CD4-positive, CD25-positive, alpha-beta regulatory T cell (primary cell): Measurements from ENCODE around the gene NUAK2. TPM values are rescaled to one million over a fixed set of nuclear protein-coding genes. Genes with fewer than 3 reads are reported as not detected.

Experiments used
- ATAC-seq, 2 donors: fragments of 150-1000 bp; cut with Tn5 transposase; one replicate each; pipeline ENCODE4 v1.10.0; 2021; ENCODE audit warnings: low read depth in 2 of 2, moderate number of reproducible peaks in 2 of 2, moderate library complexity in 1 of 2
- DNase-seq, 3 donors: peaks; one replicate each; pipeline versions ENCODE4 v3.0.0 to v3.0.0-alpha.2; 2012 to 2022; ENCODE audit warnings: mixed read lengths in 1 of 3
- H3K27ac ChIP-seq: one replicate; pipeline ENCODE4 v1.7.0; 2013; ENCODE audit warnings: mild to moderate bottlenecking, low read length; ENCODE audit not compliant: insufficient read depth, poor library complexity, severe bottlenecking
- H3K27me3 ChIP-seq: one replicate; pipeline ENCODE4 v1.7.0; 2013; ENCODE audit warnings: low read length; ENCODE audit not compliant: control insufficient read depth, insufficient read depth
- H3K36me3 ChIP-seq: one replicate; pipeline ENCODE4 v1.7.0; 2013; ENCODE audit warnings: mild to moderate bottlenecking, low read length, moderate library complexity; ENCODE audit not compliant: control insufficient read depth, insufficient read depth
- H3K4me1 ChIP-seq: 2 replicates; pipeline ENCODE4 v1.7.0; 2013; ENCODE audit warnings: mild to moderate bottlenecking, low read length; ENCODE audit not compliant: insufficient read depth, control insufficient read depth, poor library complexity, severe bottlenecking
- H3K4me3 ChIP-seq: one replicate; pipeline ENCODE4 v1.7.0; 2013; ENCODE audit warnings: low read depth, mild to moderate bottlenecking, low read length, moderate library complexity
- H3K9me3 ChIP-seq, 2 experiments: 1 replicate in 1 of 2; 2 replicates in 1 of 2; pipeline ENCODE4 v1.7.0; 2013; ENCODE audit warnings: low read length in 2 of 2, mild to moderate bottlenecking in 1 of 2, moderate library complexity in 1 of 2; ENCODE audit not compliant: control insufficient read depth in 2 of 2
- H3K27ac Mint-ChIP-seq, 3 donors: one replicate each; pipeline ENCODE4 v1.8.0; 2020 to 2022; ENCODE audit warnings: mild to moderate bottlenecking in 3 of 3, mixed read lengths in 3 of 3, moderate library complexity in 2 of 3
- H3K27me3 Mint-ChIP-seq: one replicate; pipeline ENCODE4 v1.8.0; 2022; ENCODE audit warnings: mild to moderate bottlenecking, mixed read lengths
- H3K36me3 Mint-ChIP-seq: one replicate; pipeline ENCODE4 v1.8.0; 2020; ENCODE audit warnings: mixed read lengths
- H3K4me1 Mint-ChIP-seq, 4 donors: one replicate each; pipeline ENCODE4 v1.8.0; 2020 to 2022; ENCODE audit warnings: mixed read lengths in 4 of 4, mild to moderate bottlenecking in 1 of 4
- H3K4me3 Mint-ChIP-seq, 4 donors: one replicate each; pipeline ENCODE4 v1.8.0; 2020 to 2022; ENCODE audit warnings: mild to moderate bottlenecking in 4 of 4, mixed read lengths in 4 of 4, moderate library complexity in 3 of 4
- H3K9me3 Mint-ChIP-seq, 7 donors: one replicate each; pipeline ENCODE4 v1.8.0; 2020 to 2022; ENCODE audit warnings: mixed read lengths in 7 of 7, mild to moderate bottlenecking in 3 of 7, moderate library complexity in 2 of 7
- polyA plus RNA-seq, 4 donors: library from polyadenylated mRNA; unstranded; fragments of 300-500 nt; fragmentation: Illumina TruSeq; gene quantifications; one replicate each; pipeline ENCODE4 v1.2.3, GENCODE V29; 2021
- total RNA-seq: library from RNA; stranded (reverse); gene quantifications from one replicate; pipeline ENCODE4 v1.2.3, GENCODE V29; 2022

NUAK2 gene
- total and polyA plus RNA-seq, 5 donors from 2014 or later = 9.9 to 41.3 (median 18.6) TPM

GRCh38 chr1:205359771-205360565, 38.4 kb upstream of the NUAK2 start:
- no peak for ATAC-seq
- Histone ChIP-seq H3K36me3 (no peaks in the 10 kb centered on the region), H3K27ac (no peak overlapping the region), H3K27me3 (peaks cover 11% of the 10 kb centered on the region), H3K4me1 (no peaks in the 10 kb centered on the region), H3K9me3 (no peaks in the 10 kb centered on the region), H3K4me3 (no peak overlapping the region)
- Mint-ChIP-seq H3K4me1 (no peaks in the 10 kb centered on the region), H3K36me3 (no peaks in the 10 kb centered on the region), H3K4me3 (no peak overlapping the region), H3K27me3 (peaks cover 35% of the 10 kb centered on the region), H3K27ac (no peak overlapping the region), H3K9me3 (no peaks in the 10 kb centered on the region)
- no peak for DNase-seq

GRCh38 chr1:205358579-205358978, 37.0 kb upstream of the NUAK2 start:
- Histone ChIP-seq H3K9me3 (no peaks in the 10 kb centered on the region), H3K36me3 (no peaks in the 10 kb centered on the region), H3K4me3 (no peak overlapping the region), H3K27ac (no peak overlapping the region), H3K27me3 (peaks cover 11% of the 10 kb centered on the region), H3K4me1 (no peaks in the 10 kb centered on the region)
- H3K4me1 Mint-ChIP-seq = peaks cover 0 to 4% (median 1%) of the 10 kb centered on the region in 4 donors
- ATAC-seq (no peak), DNase-seq (no peak)
- H3K36me3 Mint-ChIP-seq = no peaks in the 10 kb centered on the region
- no peak overlapping the region for H3K4me3 Mint-ChIP-seq
- peaks cover 35% of the 10 kb centered on the region for H3K27me3 Mint-ChIP-seq
- H3K27ac Mint-ChIP-seq = no peak overlapping the region
- no peaks in the 10 kb centered on the region for H3K9me3 Mint-ChIP-seq

GRCh38 chr1:205357567-205357966, 36.0 kb upstream of the NUAK2 start:
- Mint-ChIP-seq H3K4me3 (no peak overlapping the region), H3K27ac (peak overlapping the region in 1 of 3 donors; percentile 10), H3K4me1 (peaks cover 0 to 4% (median 1%) of the 10 kb centered on the region in 4 donors), H3K9me3 (no peaks in the 10 kb centered on the region), H3K36me3 (no peaks in the 10 kb centered on the region), H3K27me3 (peaks cover 32% of the 10 kb centered on the region)
- ATAC-seq (no peak), DNase-seq (no peak)
- no peaks in the 10 kb centered on the region for H3K4me1 ChIP-seq
- H3K4me3 ChIP-seq = no peak overlapping the region
- peaks cover 9% of the 10 kb centered on the region for H3K27me3 ChIP-seq
- H3K36me3 ChIP-seq = no peaks in the 10 kb centered on the region
- H3K9me3 ChIP-seq = no peaks in the 10 kb centered on the region
- no peak overlapping the region for H3K27ac ChIP-seq

- Mint-ChIP-seq H3K9me3 (no peaks in the 10 kb centered on the region), H3K36me3 (no peaks in the 10 kb centered on the region), H3K4me3 (no peak within 1 kb of the TSS), H3K4me1 (peaks cover 0 to 4% (median 1%) of the 10 kb centered on the region in 4 donors), H3K27ac (peak within 1 kb of the TSS in 1 of 3 donors; percentile 10), H3K27me3 (peaks cover 28% of the 10 kb centered on the region)
- Histone ChIP-seq H3K4me1 (no peaks in the 10 kb centered on the region), H3K36me3 (no peaks in the 10 kb centered on the region), H3K27me3 (peaks cover 9% of the 10 kb centered on the region), H3K27ac (no peak within 1 kb of the TSS), H3K9me3 (no peaks in the 10 kb centered on the region), H3K4me3 (no peak within 1 kb of the TSS)
- ATAC-seq = no peak
- no peak for DNase-seq
Observed at GRCh38 chr1:205356440-205357139, 35.0 kb upstream of the NUAK2 start, which contains the start of gene KLHDC8A. KLHDC8A (minus strand) TSS chr1:205356922; CDS start chr1:205343604, 13,318 bp downstream.

- no peak for DNase-seq
- Mint-ChIP-seq H3K27me3 (peaks cover 23% of the 10 kb centered on the region), H3K36me3 (no peaks in the 10 kb centered on the region), H3K4me3 (no peak overlapping the region), H3K9me3 (no peaks in the 10 kb centered on the region), H3K27ac (no peak overlapping the region), H3K4me1 (peaks cover 0 to 4% (median 1%) of the 10 kb centered on the region in 4 donors)
- H3K27me3 ChIP-seq = peaks cover 9% of the 10 kb centered on the region
- H3K4me1 ChIP-seq = no peaks in the 10 kb centered on the region
- no peak overlapping the region for H3K27ac ChIP-seq
- no peaks in the 10 kb centered on the region for H3K36me3 ChIP-seq
- H3K9me3 ChIP-seq = no peaks in the 10 kb centered on the region
- ATAC-seq = no peak
- no peak overlapping the region for H3K4me3 ChIP-seq
Observed at GRCh38 chr1:205355075-205355453, 33.5 kb upstream of the NUAK2 start.

- H3K9me3 ChIP-seq = no peaks in the 10 kb centered on the region
- H3K4me1 ChIP-seq = no peaks in the 10 kb centered on the region
- Mint-ChIP-seq H3K4me1 (peaks cover 0 to 4% (median 1%) of the 10 kb centered on the region in 4 donors), H3K9me3 (no peaks in the 10 kb centered on the region), H3K27me3 (peaks cover 18% of the 10 kb centered on the region), H3K4me3 (no peak overlapping the region), H3K27ac (no peak overlapping the region), H3K36me3 (no peaks in the 10 kb centered on the region)
- no peak overlapping the region for H3K4me3 ChIP-seq
- H3K27ac ChIP-seq = no peak overlapping the region
- peak; percentile 42 to 78 (median 63) for DNase-seq
- H3K36me3 ChIP-seq = no peaks in the 10 kb centered on the region
- peaks cover 9% of the 10 kb centered on the region for H3K27me3 ChIP-seq
- peak; percentile 60 to 68 for ATAC-seq
Observed at GRCh38 chr1:205354259-205355074, 32.9 kb upstream of the NUAK2 start.

- Mint-ChIP-seq H3K27ac (no peak overlapping the region), H3K27me3 (peaks cover 18% of the 10 kb centered on the region), H3K4me3 (no peak overlapping the region), H3K9me3 (no peaks in the 10 kb centered on the region), H3K4me1 (peaks cover 0 to 4% (median 1%) of the 10 kb centered on the region in 4 donors), H3K36me3 (no peaks in the 10 kb centered on the region)
- Histone ChIP-seq H3K36me3 (no peaks in the 10 kb centered on the region), H3K9me3 (no peaks in the 10 kb centered on the region), H3K4me3 (no peak overlapping the region), H3K4me1 (no peaks in the 10 kb centered on the region), H3K27me3 (peaks cover 6% of the 10 kb centered on the region), H3K27ac (no peak overlapping the region)
- no peak for ATAC-seq
- no peak for DNase-seq
Observed at GRCh38 chr1:205353612-205354011, 32.1 kb upstream of the NUAK2 start.
